K562 (cell line): Measurements from ENCODE around the gene SPTBN4. TPM values are rescaled to one million over a fixed set of nuclear protein-coding genes. Genes with fewer than 3 reads are reported as not detected.

Source experiments
- ARID2 ChIP-seq: fragments of 450-650 bp; IDR thresholded peaks from 2 replicates; pipeline ENCODE4 v1.6.1; 2017; ENCODE audit warnings: antibody characterized with exemption, mild to moderate bottlenecking
- CAMTA2 ChIP-seq: fragments of 250-450 bp; sonication (Bioruptor Pico); conservative IDR thresholded peaks from 2 replicates; pipeline ENCODE4 v1.5.1; 2022
- CHD4 ChIP-seq: fragments of 200-600 bp; sonication (generic); IDR thresholded peaks from 3 replicates; pipeline ENCODE4 v1.6.1; 2012; ENCODE audit warnings: low read depth, mild to moderate bottlenecking, mixed read lengths, low read length, inconsistent platforms; ENCODE audit not compliant: insufficient read depth, insufficient replicate concordance, poor library complexity, severe bottlenecking
- DNMT1 ChIP-seq: fragments of 450-650 bp; IDR thresholded peaks from 2 replicates; pipeline ENCODE4 v1.6.1; 2016; ENCODE audit warnings: antibody characterized with exemption, mild to moderate bottlenecking
- EWSR1 ChIP-seq: fragments of 450-650 bp; IDR thresholded peaks from 2 replicates; pipeline ENCODE4 v1.6.1; 2018; ENCODE audit warnings: borderline replicate concordance, mild to moderate bottlenecking, low read depth, moderate library complexity; ENCODE audit not compliant: partially characterized antibody
- FOXA3 ChIP-seq, 2 experiments: fragments of 450-650 bp in 1 of 2; sonication (generic) in 1 of 2; formaldehyde crosslinking; IDR thresholded peaks in 1 of 2; conservative IDR thresholded peaks in 1 of 2; 2 replicates each; pipeline versions ENCODE4 v1.4.0 to v1.8.0; 2020 to 2022; ENCODE audit warnings: mild to moderate bottlenecking in 2 of 2, missing genetic modification reagents in 1 of 2
- KAT8 ChIP-seq: fragments of 450-650 bp; IDR thresholded peaks from 2 replicates; pipeline ENCODE4 v1.6.1; 2016; ENCODE audit warnings: low read depth, mild to moderate bottlenecking
- KDM5B ChIP-seq: fragments of 200-600 bp; sonication (generic); IDR thresholded peaks from 2 replicates; pipeline ENCODE4 v1.6.1; 2012; ENCODE audit warnings: low read depth, mild to moderate bottlenecking, moderate library complexity, low read length, control low read depth, inconsistent platforms; ENCODE audit not compliant: insufficient replicate concordance
- MAFK ChIP-seq: IDR thresholded peaks from 2 replicates; pipeline ENCODE4 v1.6.1; 2011; ENCODE audit warnings: low read length, improper control_type of control experiment
- MECOM ChIP-seq: fragments of 250-450 bp; sonication (Bioruptor Pico); IDR thresholded peaks from 2 replicates; pipeline ENCODE4 v1.8.0; 2022; ENCODE audit warnings: inconsistent platforms
- NFIC ChIP-seq: fragments of 450-650 bp; IDR thresholded peaks from 2 replicates; pipeline ENCODE4 v1.6.1; 2017; ENCODE audit warnings: mild to moderate bottlenecking, inconsistent platforms
- NR4A1 ChIP-seq, 2 experiments: fragments of 250-450 bp in 1 of 2; fragments of 450-650 bp in 1 of 2; sonication (Bioruptor Pico) in 1 of 2; IDR thresholded peaks; 2 replicates each; pipeline versions ENCODE4 v1.4.0 to v1.6.1; 2016 to 2020; ENCODE audit warnings: mild to moderate bottlenecking in 2 of 2, missing compliant biosample characterization in 1 of 2, missing genetic modification characterization in 1 of 2, moderate library complexity in 1 of 2
- POLR2B ChIP-seq: fragments of 450-650 bp; IDR thresholded peaks from 2 replicates; pipeline ENCODE4 v1.6.1; 2018; ENCODE audit warnings: low read depth; ENCODE audit not compliant: partially characterized antibody
- RCOR1 ChIP-seq, 2 experiments: IDR thresholded peaks; 2 replicates each; pipeline ENCODE4 v1.6.1; 2012; ENCODE audit warnings: low read depth in 2 of 2, low read length in 2 of 2, borderline replicate concordance in 1 of 2, improper control_type of control experiment in 1 of 2
- STAT5B ChIP-seq: fragments of 250-450 bp; sonication (Bioruptor Pico); IDR thresholded peaks from 2 replicates; pipeline ENCODE4 v1.8.0; 2021; ENCODE audit warnings: mild to moderate bottlenecking, inconsistent platforms
- TCF3 ChIP-seq: sonication (generic); formaldehyde crosslinking; IDR thresholded peaks from 2 replicates; pipeline ENCODE4 v1.4.0; 2020; ENCODE audit warnings: mild to moderate bottlenecking, missing genetic modification reagents
- ZFPM2 ChIP-seq: fragments of 250-450 bp; sonication (Bioruptor Pico); IDR thresholded peaks from 2 replicates; pipeline ENCODE4 v1.5.1; 2022; ENCODE audit warnings: mild to moderate bottlenecking
- ZNF140 ChIP-seq: fragments of 250-450 bp; sonication (Bioruptor Pico); IDR thresholded peaks from 2 replicates; pipeline ENCODE4 v1.8.0; 2021; ENCODE audit warnings: moderate library complexity, mild to moderate bottlenecking, inconsistent platforms
- ZNF217 ChIP-seq: sonication (generic); formaldehyde crosslinking; IDR thresholded peaks from 2 replicates; pipeline ENCODE4 v1.8.0; 2022; ENCODE audit warnings: mild to moderate bottlenecking, missing genetic modification reagents
- ZNF24 ChIP-seq: fragments of 450-650 bp; IDR thresholded peaks from 2 replicates; pipeline ENCODE4 v1.6.1; 2016
- ZNF444 ChIP-seq: fragments of 250-450 bp; sonication (Bioruptor Pico); IDR thresholded peaks from 2 replicates; pipeline ENCODE4 v1.4.0; 2020; ENCODE audit warnings: mild to moderate bottlenecking, moderate library complexity
- polyA plus RNA-seq, 8 experiments: library from polyadenylated mRNA; depleted of rRNA in 4 of 8; stranded (reverse) in 5 of 8; unstranded in 3 of 8; fragments of >200 nt; fragmentation: Nextera tagmentation in 2 of 8; fragmentation: Illumina TruSeq in 1 of 8; extraction: Ambion mirVana in 2 of 8; extraction: Trizol in 1 of 8; gene quantifications; 2 replicates each; pipeline versions ENCODE4 v1.2.1 to v1.2.3, GENCODE V29; 2011 to 2014; ENCODE audit warnings: inconsistent platforms in 1 of 8, missing spikeins in 1 of 8
- total RNA-seq, 7 experiments: library from RNA; depleted of rRNA in 6 of 7; stranded (reverse); fragments of >200 nt in 6 of 7; fragmentation: Illumina TruSeq in 2 of 7; extraction: Trizol in 2 of 7; gene quantifications; 2 replicates each; pipeline versions ENCODE4 v1.2.1 to v1.2.3, GENCODE V29; 2011 to 2021; ENCODE audit warnings: low replicate concordance in 1 of 7
- TF ChIP-seq, protein P1 (sequence below): sonication (generic); formaldehyde crosslinking; IDR thresholded peaks from 2 replicates; pipeline ENCODE4 v1.9.0; 2022; ENCODE audit warnings: mild to moderate bottlenecking, missing genetic modification reagents
- TF ChIP-seq, protein P2 (sequence below): fragments of 250-450 bp; sonication (Bioruptor Pico); IDR thresholded peaks from 2 replicates; pipeline ENCODE4 v1.4.0; 2020; ENCODE audit warnings: borderline replicate concordance
- TF ChIP-seq, protein P3 (sequence below): fragments of 250-450 bp; sonication (Bioruptor Pico); IDR thresholded peaks from 2 replicates; pipeline ENCODE4 v1.8.0; 2022; ENCODE audit warnings: inconsistent platforms, mild to moderate bottlenecking, moderate library complexity, borderline replicate concordance
- TF ChIP-seq, protein P4 (sequence below): fragments of 450-650 bp; conservative IDR thresholded peaks from 2 replicates; pipeline ENCODE4 v1.6.1; 2016; ENCODE audit warnings: missing genetic modification characterization, low read depth, mild to moderate bottlenecking, missing compliant biosample characterization, moderate library complexity

Gene SPTBN4
- total and polyA plus RNA-seq, 9 of the 15 experiments (the other 6 are each of a cell fraction or from before 2014, with no cell fraction given): 0.01 to 1.5 (median 0.86) TPM

DNA sequence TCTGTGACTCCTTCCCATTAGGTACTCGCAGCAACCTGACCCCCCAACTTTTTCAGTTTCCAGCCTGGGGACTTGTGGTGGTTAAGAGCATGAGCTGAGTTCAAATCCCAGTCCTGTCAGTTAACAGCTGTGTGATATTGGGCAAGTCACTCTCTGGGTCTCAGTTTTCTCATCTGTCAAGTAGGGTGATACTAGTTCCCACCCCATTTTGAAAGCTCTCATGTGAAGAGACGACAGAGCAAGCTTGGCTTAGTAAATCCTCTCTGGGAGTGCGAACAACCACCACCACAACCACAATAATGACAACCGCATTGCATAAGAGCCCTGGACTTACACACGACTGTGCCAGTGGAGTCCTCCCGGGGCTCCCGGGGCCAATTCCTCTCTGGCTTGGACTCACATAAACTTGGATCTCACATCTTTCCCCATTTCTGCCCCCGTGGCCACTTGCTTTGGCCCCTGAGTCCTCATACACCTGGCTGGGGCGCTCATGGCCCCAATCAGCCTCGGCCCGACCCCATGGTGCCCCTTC lies 1.7 kb upstream of the SPTBN4 start (continued):
- TF ChIP-seq, protein P1, sequence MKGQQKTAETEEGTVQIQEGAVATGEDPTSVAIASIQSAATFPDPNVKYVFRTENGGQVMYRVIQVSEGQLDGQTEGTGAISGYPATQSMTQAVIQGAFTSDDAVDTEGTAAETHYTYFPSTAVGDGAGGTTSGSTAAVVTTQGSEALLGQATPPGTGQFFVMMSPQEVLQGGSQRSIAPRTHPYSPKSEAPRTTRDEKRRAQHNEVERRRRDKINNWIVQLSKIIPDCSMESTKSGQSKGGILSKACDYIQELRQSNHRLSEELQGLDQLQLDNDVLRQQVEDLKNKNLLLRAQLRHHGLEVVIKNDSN (CRISPR knock-in tag): no peak
- TF ChIP-seq TCF3 (CRISPR knock-in tag): no peak
- TF ChIP-seq POLR2B: no peak
- TF ChIP-seq, protein P2, sequence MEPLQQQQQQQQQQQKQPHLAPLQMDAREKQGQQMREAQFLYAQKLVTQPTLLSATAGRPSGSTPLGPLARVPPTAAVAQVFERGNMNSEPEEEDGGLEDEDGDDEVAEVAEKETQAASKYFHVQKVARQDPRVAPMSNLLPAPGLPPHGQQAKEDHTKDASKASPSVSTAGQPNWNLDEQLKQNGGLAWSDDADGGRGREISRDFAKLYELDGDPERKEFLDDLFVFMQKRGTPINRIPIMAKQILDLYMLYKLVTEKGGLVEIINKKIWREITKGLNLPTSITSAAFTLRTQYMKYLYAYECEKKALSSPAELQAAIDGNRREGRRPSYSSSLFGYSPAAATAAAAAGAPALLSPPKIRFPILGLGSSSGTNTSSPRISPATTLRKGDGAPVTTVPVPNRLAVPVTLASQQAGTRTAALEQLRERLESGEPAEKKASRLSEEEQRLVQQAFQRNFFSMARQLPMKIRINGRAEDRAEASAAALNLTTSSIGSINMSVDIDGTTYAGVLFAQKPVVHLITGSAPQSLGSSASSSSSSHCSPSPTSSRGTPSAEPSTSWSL (CRISPR knock-in tag): no peak
- no peak for TF ChIP-seq ZNF140 (CRISPR knock-in tag)
- TF ChIP-seq KAT8: no peak
- TF ChIP-seq ZFPM2 (CRISPR knock-in tag): 0 out of 2 replicates have a peak, but pooled peaks have one; percentile 47
- TF ChIP-seq NR4A1 (CRISPR knock-in tag; IDR thresholded peaks at IDR 0.05): no peak
- TF ChIP-seq NR4A1 (tag; IDR thresholded peaks at IDR 0.05): no peak
- peak; percentile 96 for TF ChIP-seq CHD4
- no peak for TF ChIP-seq ZNF217 (CRISPR knock-in tag)
- TF ChIP-seq ARID2: 0 out of 2 replicates have a peak, but pooled peaks have one; percentile 3
- no peak for TF ChIP-seq DNMT1
- TF ChIP-seq CAMTA2 (CRISPR knock-in tag): no peak
- no peak for TF ChIP-seq EWSR1
- no peak for TF ChIP-seq MAFK
- no peak; the same call in 1 of the 2 replicates for TF ChIP-seq NFIC
- TF ChIP-seq, protein P3, sequence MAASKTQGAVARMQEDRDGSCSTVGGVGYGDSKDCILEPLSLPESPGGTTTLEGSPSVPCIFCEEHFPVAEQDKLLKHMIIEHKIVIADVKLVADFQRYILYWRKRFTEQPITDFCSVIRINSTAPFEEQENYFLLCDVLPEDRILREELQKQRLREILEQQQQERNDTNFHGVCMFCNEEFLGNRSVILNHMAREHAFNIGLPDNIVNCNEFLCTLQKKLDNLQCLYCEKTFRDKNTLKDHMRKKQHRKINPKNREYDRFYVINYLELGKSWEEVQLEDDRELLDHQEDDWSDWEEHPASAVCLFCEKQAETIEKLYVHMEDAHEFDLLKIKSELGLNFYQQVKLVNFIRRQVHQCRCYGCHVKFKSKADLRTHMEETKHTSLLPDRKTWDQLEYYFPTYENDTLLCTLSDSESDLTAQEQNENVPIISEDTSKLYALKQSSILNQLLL: no peak
- TF ChIP-seq MECOM (CRISPR knock-in tag): 0 out of 2 replicates have a peak, but pooled peaks have one; percentile 20
- no peak for TF ChIP-seq ZNF444 (CRISPR knock-in tag)
- TF ChIP-seq RCOR1 (IDR thresholded peaks at IDR 0.05; ENCODE audit: borderline replicate concordance in 1 of 2, low read depth in 2 of 2, low read length in 2 of 2): peak; percentile 6 to 50; a peak in 2 of 4 replicates
- TF ChIP-seq, protein P4, sequence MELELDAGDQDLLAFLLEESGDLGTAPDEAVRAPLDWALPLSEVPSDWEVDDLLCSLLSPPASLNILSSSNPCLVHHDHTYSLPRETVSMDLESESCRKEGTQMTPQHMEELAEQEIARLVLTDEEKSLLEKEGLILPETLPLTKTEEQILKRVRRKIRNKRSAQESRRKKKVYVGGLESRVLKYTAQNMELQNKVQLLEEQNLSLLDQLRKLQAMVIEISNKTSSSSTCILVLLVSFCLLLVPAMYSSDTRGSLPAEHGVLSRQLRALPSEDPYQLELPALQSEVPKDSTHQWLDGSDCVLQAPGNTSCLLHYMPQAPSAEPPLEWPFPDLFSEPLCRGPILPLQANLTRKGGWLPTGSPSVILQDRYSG (tag): no peak
- no peak for TF ChIP-seq KDM5B
- no peak for TF ChIP-seq STAT5B (CRISPR knock-in tag)
- TF ChIP-seq ZNF24: no peak
- peak in 1 of 2 experiments; percentile 74; a peak in 1 of 4 replicates for TF ChIP-seq FOXA3 (CRISPR knock-in tag; conservative IDR thresholded peaks at IDR 0.05 in 1 of 2, IDR thresholded peaks at IDR 0.05 in 1 of 2)
